ENCODE data around the gene OR10G4.
"Not testable (repeated sequence)": the region's sequence is repeated elsewhere in the genome, so short reads cannot be mapped to it uniquely, and the experiment has no call there.

OR10G4 gene

GRCh38 chr11:124012697-124013096, at the start of gene OR10G4:
Gene OR10G4 (plus strand): TSS chr11:124012997. CDS start chr11:124015575, 2,578 bp downstream.
- no peak for DNase-seq

- DNase-seq = no peak
Measured at GRCh38 chr11:123973816-123974215, 39.0 kb upstream of the OR10G4 start.

GRCh38 chr11:123976770-123977560, 35.8 kb upstream of the OR10G4 start:
- no peak for DNase-seq

GRCh38 chr11:123977731-123978347, 35.0 kb upstream of the OR10G4 start, which contains the start of gene OR10S1:
Gene OR10S1 (minus strand): TSS chr11:123977781. CDS start chr11:123977664, 117 bp downstream.
- DNase-seq = no peak

GRCh38 chr11:123979311-123979710, 33.5 kb upstream of the OR10G4 start:
- no peak for DNase-seq

GRCh38 chr11:123995119-123995518, 17.7 kb upstream of the OR10G4 start, which contains the start of gene OR10G6:
Gene OR10G6 (minus strand): TSS chr11:123995161. CDS start chr11:123995161, 0 bp downstream.
- DNase-seq = no peak

- DNase-seq = not testable (repeated sequence)
Measured at GRCh38 chr11:124015837-124016236, 3.0 kb downstream of the OR10G4 start.

- no peak for DNase-seq
Measured at GRCh38 chr11:124026498-124026897, 13.7 kb downstream of the OR10G4 start, which contains the start of gene OR10G8. Gene OR10G8 (plus strand): TSS chr11:124026798. CDS start chr11:124029623, 2,825 bp downstream.

- DNase-seq = no peak
Measured at GRCh38 chr11:124036666-124037065, 23.9 kb downstream of the OR10G4 start.

GRCh38 chr11:124039557-124039956, 26.8 kb downstream of the OR10G4 start:
- no peak for DNase-seq

- no peak for DNase-seq
Measured at GRCh38 chr11:124041254-124041653, 28.5 kb downstream of the OR10G4 start, which contains the start of gene OR10G7. Gene OR10G7 (minus strand): TSS chr11:124041325. CDS start chr11:124039001, 2,324 bp downstream.

- DNase-seq = no peak
Measured at GRCh38 chr11:124043420-124043819, 30.6 kb downstream of the OR10G4 start.

- DNase-seq = no peak
Measured at GRCh38 chr11:124050748-124051147, 38.0 kb downstream of the OR10G4 start.

GRCh38 chr11:124052966-124053365, 40.2 kb downstream of the OR10G4 start:
- DNase-seq = no peak

Measured in NCI-H2227 treated with DMSO at 0.1 percent for 48 hours (cell line).